Ishikawa (cell line): ENCODE measurements around the gene PTGIR.

Experiments used
- CEBPB ChIP-seq: IDR thresholded peaks from 2 replicates; pipeline ENCODE4 v1.6.1; 2012
- CREB1 ChIP-seq: IDR thresholded peaks from 2 replicates; pipeline ENCODE4 v1.6.1; 2012; ENCODE audit warnings: low read depth
- EGR1 ChIP-seq: IDR thresholded peaks from 2 replicates; pipeline ENCODE4 v1.6.1; 2012
- EP300 ChIP-seq: IDR thresholded peaks from 2 replicates; pipeline ENCODE4 v1.6.1; 2012; ENCODE audit warnings: borderline replicate concordance
- FOXM1 ChIP-seq: IDR thresholded peaks from 2 replicates; pipeline ENCODE4 v1.6.1; 2012; ENCODE audit warnings: low read depth, borderline replicate concordance
- NFIC ChIP-seq: IDR thresholded peaks from 2 replicates; pipeline ENCODE4 v1.6.1; 2012
- RAD21 ChIP-seq: IDR thresholded peaks from 2 replicates; pipeline ENCODE4 v1.6.1; 2012; ENCODE audit warnings: low read depth
- TAF1 ChIP-seq: IDR thresholded peaks from 2 replicates; pipeline ENCODE4 v1.6.1; 2012; ENCODE audit warnings: low read depth, mild to moderate bottlenecking
- TCF12 ChIP-seq: IDR thresholded peaks from 2 replicates; pipeline ENCODE4 v1.6.1; 2012; ENCODE audit warnings: low read depth
- TEAD4 ChIP-seq: IDR thresholded peaks from 2 replicates; pipeline ENCODE4 v1.6.1; 2012
- YY1 ChIP-seq: IDR thresholded peaks from 2 replicates; pipeline ENCODE4 v1.6.1; 2012; ENCODE audit warnings: low read depth
- ZBTB7A ChIP-seq: IDR thresholded peaks from 2 replicates; pipeline ENCODE4 v1.6.1; 2012; ENCODE audit warnings: low read depth
- TF ChIP-seq, protein P1 (sequence below): IDR thresholded peaks from 2 replicates; pipeline ENCODE4 v1.6.1; 2012; ENCODE audit warnings: low read depth, mild to moderate bottlenecking
- TF ChIP-seq, protein P2 (sequence below): IDR thresholded peaks from 2 replicates; pipeline ENCODE4 v1.6.1; 2012
- TF ChIP-seq, protein P3 (sequence below): IDR thresholded peaks from 2 replicates; pipeline ENCODE4 v1.6.1; 2012

PTGIR gene

DNA sequence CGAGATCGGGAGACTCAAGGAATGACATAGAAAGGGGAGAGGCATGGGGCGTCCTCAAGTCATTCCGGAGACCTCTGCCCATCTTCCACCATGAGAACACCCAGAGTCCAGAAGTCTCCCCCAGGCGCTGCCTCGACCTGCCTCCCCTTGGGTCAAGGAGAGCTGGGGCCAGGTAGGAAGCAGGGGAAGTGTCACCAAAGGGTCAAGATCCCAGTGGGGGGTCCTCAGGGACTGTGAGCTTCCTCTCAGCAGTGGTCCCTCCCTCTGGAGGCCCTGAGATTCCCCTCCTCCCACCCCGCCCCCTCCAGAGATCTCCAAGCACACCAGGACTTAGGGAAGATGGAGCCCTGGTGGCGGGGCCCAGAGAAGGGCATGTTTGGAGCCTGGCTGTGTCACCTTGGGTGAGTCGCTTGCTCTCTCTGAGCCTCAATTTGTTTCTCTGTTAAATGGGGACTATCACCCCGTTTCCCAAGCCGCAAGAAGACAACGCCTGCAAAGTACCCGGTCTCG is 35.2 kb upstream of the PTGIR start:
- TF ChIP-seq, protein P1, sequence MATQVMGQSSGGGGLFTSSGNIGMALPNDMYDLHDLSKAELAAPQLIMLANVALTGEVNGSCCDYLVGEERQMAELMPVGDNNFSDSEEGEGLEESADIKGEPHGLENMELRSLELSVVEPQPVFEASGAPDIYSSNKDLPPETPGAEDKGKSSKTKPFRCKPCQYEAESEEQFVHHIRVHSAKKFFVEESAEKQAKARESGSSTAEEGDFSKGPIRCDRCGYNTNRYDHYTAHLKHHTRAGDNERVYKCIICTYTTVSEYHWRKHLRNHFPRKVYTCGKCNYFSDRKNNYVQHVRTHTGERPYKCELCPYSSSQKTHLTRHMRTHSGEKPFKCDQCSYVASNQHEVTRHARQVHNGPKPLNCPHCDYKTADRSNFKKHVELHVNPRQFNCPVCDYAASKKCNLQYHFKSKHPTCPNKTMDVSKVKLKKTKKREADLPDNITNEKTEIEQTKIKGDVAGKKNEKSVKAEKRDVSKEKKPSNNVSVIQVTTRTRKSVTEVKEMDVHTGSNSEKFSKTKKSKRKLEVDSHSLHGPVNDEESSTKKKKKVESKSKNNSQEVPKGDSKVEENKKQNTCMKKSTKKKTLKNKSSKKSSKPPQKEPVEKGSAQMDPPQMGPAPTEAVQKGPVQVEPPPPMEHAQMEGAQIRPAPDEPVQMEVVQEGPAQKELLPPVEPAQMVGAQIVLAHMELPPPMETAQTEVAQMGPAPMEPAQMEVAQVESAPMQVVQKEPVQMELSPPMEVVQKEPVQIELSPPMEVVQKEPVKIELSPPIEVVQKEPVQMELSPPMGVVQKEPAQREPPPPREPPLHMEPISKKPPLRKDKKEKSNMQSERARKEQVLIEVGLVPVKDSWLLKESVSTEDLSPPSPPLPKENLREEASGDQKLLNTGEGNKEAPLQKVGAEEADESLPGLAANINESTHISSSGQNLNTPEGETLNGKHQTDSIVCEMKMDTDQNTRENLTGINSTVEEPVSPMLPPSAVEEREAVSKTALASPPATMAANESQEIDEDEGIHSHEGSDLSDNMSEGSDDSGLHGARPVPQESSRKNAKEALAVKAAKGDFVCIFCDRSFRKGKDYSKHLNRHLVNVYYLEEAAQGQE: no peak
- TF ChIP-seq CEBPB (no peak), YY1 (no peak), NFIC (no peak)

DNA sequence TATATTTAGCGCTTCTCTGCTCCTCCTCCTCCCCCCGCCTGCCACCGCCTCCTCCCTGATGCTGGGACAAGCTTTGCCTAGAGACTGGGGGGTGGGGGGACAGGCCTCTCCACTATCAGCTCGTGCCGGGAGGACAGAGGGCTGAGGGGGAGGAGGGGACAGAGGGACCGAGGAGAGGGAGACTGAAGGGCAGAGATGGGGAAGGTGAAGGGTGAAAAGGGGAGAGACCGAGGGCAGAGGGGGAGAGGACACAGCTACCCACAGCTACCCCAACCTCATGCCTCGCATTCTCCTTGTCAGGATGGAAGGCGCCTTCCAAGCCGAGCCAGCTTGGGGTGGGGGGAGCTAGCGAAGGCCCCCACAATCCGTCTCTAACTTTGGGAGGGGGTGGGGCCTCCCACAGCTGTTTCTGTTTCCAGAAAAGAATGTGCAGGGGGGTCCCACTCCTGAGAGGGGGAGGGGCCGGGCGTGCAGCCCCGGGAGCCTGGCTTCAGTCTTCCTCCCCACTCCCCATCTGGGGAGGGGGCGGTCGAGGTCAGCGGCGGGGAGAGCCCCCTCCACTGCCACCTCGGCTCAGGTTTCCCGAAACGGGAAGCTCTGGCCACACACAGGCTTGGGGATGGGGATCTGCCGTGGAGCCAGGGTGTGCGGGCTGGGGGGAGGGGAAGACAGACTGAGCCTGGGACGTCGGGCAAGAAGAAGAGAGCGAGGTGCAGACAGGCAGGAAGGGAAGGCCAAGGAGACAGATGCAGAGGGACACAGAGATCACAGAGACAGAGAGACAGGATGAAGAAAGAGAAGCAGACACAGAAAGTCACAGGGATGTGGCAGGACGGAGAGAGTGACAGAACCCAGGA is 34.5 kb upstream of the PTGIR start:
- TF ChIP-seq EP300 (no peak), TAF1 (no peak), RAD21 (no peak), EGR1 (no peak), TCF12 (no peak), TEAD4 (no peak), ZBTB7A (no peak), CEBPB (no peak)
- TF ChIP-seq, protein P2, sequence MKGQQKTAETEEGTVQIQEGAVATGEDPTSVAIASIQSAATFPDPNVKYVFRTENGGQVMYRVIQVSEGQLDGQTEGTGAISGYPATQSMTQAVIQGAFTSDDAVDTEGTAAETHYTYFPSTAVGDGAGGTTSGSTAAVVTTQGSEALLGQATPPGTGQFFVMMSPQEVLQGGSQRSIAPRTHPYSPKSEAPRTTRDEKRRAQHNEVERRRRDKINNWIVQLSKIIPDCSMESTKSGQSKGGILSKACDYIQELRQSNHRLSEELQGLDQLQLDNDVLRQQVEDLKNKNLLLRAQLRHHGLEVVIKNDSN: no peak
- TF ChIP-seq, protein P1: no peak
- TF ChIP-seq, protein P3, sequence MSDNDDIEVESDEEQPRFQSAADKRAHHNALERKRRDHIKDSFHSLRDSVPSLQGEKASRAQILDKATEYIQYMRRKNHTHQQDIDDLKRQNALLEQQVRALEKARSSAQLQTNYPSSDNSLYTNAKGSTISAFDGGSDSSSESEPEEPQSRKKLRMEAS: no peak

DNA sequence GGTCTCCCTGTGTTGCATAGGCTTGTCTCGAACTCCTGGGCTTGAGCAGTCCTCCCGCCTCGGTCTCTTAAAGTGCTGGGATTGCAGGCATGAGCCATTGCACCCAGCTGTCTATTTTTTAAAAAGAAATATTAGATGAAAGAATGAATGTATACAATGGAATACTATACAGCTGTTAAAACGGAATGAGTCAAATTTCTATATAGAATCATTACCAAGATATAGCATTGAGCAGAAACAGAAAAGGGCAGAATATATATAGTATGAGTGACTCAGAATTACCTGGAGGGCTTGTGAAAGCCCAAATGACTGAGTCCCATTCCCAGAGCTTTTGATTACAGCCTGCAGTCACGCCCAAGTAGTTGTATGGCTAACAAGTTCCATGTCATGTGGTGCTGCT is 31.7 kb upstream of the PTGIR start:
- no peak for TF ChIP-seq YY1

DNA sequence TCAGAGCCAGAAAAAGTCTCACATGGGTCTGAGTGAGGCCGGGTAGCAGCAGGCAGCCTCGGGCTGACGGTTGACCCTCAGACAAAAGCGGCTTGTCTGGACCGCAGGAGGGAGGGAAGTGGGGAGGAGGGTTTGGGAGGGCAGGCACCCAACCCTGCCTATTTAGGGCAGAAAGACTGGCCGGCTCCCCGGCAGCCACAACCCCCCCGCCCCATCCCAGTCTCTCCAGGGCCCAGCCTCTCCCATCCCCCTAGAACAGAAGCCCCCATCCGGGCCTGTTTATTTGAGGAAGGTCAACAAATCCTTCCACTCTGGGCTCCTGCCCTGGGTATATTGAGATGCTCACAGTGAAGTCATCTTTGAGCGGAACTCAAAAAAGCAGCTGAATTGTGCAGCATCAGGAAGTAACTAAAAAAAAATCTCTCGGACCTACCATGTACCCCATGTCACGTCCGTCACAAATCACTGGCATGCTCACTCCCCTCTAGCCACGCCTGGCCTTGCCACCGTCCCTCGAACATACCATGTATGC is 29.8 kb upstream of the PTGIR start:
- TF ChIP-seq TCF12 (no peak), TAF1 (no peak), YY1 (no peak), FOXM1 (no peak), NFIC (no peak), ZBTB7A (no peak), RAD21 (no peak), CREB1 (no peak), CEBPB (no peak)
- TF ChIP-seq, protein P1: no peak
- TF ChIP-seq, protein P2: no peak
- TF ChIP-seq, protein P3: no peak

DNA sequence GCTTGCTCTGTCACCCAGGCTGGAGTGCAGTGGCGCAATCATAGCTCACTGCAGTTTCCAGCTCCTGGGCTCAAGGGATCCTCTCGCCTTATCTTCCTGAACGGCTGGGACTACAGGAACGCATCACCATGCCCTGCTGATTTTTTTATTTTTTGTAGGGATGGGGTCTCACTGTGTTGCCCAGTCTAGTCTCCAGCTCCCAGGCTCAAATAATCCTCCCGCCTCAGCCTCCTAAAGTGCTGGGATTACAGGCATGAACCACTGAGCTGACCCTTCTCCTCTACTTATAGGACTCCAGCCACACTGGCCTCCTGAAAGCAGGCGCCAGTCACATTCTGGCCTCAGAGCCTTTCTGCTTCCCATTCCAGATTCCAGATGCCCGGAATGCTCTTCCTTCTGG is 25.6 kb upstream of the PTGIR start:
- TF ChIP-seq FOXM1: no peak
- no peak for TF ChIP-seq TEAD4
- no peak for TF ChIP-seq CREB1
- no peak for TF ChIP-seq TCF12
- TF ChIP-seq RAD21: no peak
- TF ChIP-seq, protein P1: no peak
- TF ChIP-seq EGR1: no peak
- no peak for TF ChIP-seq EP300
- no peak for TF ChIP-seq NFIC
- TF ChIP-seq ZBTB7A: no peak
- no peak for TF ChIP-seq CEBPB
- TF ChIP-seq YY1: no peak
- TF ChIP-seq TAF1: no peak
- TF ChIP-seq, protein P3: no peak
- TF ChIP-seq, protein P2: no peak
